NCI-H526 (cell line): ENCODE data around the gene SOX15.

Source experiments
- DNase-seq, 2 experiments: peaks; one replicate each; lab custom pipeline; 2025; lab: John Stamatoyannopoulos, UW

SOX15 gene

DNA sequence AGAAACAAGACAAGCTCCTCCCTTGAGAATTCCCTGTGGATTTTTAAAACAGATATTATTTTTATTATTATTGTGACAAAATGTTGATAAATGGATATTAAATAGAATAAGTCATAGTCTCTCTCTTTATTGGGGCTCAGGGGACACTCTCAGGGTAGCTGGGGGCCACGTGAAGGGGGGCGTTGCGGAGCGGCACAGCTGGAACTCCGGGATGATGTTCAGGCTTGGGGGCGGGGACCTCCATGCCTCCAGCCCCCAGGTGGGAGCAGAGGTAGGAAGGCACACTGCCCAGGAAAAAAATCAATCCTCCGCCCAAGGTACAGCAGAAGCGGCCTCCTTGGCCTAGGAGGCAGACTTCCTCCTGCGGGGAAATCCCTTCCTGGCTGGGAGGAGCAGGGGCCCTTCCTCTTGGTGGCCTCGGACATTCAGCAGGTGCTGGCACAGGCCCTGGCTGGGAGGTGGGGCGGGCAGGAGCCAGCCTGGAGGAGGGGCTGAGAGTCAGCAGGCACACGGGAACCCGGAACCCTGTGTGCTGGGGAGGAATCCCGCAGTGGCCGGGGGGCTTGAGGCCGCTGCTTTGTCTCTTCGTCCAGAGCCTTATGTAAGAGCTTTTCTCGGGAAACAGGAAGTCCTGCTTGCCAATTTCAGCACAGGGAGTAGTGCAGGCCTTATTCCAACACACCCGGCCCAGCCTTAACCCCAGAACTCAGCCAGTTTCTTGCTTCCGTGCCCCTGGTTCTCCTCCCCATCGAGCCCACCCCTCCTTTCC is 31.9 kb downstream of the SOX15 start:
- peak in 1 of 2 experiments; percentile 67 for DNase-seq

DNA sequence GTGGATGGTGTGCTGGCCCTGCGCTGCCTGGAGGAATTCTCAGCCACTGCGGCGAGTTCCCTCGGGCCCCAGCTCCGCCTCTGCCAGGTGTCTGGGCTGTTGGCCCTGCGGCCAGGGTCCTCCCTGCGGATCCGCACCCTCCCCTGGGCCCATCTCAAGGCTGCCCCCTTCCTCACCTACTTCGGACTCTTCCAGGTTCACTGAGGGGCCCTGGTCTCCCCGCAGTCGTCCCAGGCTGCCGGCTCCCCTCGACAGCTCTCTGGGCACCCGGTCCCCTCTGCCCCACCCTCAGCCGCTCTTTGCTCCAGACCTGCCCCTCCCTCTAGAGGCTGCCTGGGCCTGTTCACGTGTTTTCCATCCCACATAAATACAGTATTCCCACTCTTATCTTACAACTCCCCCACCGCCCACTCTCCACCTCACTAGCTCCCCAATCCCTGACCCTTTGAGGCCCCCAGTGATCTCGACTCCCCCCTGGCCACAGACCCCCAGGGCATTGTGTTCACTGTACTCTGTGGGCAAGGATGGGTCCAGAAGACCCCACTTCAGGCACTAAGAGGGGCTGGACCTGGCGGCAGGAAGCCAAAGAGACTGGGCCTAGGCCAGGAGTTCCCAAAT is 32.6 kb downstream of the SOX15 start:
- DNase-seq: no peak

DNA sequence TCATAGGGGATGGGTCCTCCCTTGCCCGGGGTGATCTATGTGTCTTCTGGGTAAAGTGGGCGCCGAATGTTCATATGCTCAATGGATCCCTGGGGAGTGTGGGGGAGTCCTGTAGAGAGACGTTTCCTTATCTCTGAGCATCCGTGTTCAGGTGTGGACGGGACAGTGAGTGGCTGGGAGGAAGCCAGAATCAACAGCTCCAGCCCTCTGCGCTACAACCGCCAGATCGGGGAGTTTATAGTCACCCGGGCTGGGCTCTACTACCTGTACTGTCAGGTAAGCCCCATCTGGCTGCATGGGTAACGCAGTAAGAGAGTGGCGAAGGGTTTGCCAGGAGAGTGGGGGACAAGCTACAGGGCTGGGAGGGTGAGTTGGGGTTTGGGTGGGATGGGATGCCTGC is 33.3 kb downstream of the SOX15 start:
- DNase-seq: no peak

DNA sequence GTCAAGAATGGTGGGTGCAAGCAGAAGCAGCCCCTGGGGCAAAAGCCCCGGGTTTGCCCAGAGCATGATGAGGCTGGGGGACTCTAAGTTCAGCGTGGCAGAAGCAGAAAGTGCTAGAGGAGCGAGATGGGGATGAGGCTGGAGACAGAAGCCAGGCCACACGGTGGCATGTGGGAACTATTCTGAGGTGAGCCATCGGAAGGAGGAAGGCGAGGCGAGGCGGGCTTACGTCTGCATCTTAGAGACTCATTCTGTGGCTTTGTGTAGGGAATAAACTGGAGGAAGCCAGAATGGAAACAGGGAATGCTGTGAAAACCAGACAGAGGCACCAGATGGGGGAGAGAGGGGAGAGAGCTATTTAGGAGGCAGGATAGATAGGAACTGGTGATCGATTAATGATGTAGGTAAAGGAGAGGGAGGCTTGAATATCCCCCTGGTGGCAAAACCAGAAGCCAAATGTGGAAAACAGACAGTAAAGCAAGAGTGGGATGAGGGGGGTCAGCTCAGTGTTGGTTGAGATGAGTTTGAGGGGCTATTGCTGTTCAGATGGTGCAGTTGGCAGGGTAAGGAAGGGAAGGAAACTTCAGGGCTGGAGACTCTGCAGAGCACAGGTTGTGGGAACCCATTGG is 34.5 kb downstream of the SOX15 start:
- DNase-seq: no peak

DNA sequence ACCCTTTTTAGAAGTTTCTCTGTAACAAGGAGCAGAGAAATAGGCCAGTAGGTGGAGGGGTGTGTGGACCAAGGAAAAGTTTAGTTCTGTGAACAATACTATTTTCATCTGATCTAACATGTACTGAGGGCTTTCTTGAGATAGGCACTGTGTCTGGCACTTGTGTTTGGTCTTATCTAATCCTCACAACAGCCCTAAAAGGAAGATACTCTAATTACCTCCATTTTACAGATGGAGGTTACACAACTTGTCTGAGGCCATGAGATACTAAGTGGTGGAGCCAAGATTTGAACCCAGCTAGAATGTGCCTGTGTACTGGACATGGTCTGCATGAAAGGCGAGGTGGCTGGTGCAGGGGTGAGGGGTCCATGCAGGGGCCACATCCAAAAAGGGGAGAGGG is 36.5 kb downstream of the SOX15 start:
- DNase-seq: no peak

DNA sequence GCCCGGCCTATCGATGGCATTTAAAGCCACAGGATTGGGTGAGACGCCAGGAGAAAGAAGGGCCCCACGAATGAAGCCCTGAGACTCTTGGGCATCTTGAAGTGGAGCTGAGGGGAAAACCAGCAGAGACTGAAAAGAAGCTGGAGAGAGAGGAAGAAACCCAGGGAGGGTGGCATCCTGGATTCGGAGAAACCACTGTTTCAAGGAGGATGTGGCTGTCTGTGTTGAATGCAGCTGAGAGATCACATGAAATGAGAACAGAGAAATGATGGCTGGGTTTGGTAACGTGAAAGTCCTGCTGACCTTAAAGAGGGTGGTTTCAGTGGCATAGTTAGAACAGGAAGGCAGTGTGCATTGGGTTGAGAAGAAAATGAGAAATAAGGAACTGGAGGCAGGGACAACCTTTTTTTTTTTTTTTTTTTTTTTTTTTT is 37.3 kb downstream of the SOX15 start:
- no peak for DNase-seq

DNA sequence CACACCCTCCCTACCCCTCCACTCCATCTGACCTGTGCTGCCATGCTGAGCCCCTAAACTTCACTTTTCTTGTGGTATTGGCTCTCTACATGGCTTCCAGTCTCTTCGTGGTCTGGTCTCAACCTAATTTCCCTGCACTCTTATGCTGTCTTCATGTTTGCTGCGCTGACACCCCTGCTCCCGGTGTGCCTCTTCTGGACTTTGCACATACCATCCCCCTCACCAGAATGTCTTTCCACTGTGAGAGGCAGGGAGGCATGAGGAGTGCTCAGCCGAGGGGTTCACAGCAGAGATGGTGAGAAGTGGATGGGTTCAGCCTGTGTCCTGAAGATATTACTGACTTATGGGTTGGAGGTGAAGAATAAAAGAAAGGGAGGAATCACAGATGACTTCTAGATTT is 38.5 kb downstream of the SOX15 start:
- no peak for DNase-seq

DNA sequence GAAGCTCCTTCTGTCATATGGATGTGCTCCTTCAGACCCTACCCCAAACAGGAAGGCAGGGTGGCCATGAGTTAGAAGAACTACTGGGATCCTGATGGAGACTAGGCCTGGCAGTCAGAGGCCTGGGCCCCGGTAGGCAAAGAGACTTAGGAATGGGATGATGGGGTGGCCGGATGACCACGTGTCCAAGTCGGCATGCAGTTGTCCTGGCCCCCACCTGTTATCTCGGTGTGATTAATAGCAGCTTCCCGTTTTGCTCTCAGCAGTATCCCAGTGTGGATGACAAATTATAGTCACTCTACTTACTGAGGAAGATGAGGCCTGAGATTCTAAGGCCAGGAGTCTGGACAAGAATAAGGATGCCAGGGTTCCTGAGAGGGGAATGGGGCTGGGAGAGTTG is 39.5 kb downstream of the SOX15 start:
- DNase-seq: no peak

DNA sequence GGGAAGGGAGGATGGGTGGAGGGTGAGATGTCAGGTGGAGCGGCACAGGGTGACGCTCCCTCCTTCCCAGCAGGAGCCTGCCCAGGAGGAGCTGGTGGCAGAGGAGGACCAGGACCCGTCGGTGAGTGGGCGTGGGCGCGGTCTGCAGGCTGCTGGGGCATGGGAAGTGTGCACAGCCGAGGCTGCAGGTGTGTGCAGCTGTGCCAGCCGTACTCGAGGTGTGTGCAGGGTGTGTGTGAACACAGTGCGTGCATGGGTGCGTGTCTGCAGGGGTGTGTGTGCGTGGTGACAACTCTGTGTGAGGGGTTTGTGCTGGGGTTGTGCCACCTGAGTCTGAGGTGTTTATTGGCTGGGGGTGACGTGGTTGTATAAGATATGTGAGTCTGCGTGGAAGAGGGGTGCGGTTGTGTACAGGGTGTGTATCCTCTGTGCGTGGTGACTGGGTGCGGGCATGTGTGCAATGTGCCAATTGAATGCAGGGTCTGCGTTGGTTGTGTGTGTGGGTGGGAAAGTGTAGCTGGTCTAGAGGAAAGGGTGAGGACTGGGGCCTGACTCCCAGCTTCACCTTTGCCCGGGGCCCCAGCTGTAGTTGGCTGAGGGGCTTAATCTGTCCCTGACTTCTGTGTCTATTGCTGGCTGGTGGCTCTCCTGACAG is 40.4 kb downstream of the SOX15 start:
- DNase-seq: peak in 1 of 2 experiments; percentile 23

DNA sequence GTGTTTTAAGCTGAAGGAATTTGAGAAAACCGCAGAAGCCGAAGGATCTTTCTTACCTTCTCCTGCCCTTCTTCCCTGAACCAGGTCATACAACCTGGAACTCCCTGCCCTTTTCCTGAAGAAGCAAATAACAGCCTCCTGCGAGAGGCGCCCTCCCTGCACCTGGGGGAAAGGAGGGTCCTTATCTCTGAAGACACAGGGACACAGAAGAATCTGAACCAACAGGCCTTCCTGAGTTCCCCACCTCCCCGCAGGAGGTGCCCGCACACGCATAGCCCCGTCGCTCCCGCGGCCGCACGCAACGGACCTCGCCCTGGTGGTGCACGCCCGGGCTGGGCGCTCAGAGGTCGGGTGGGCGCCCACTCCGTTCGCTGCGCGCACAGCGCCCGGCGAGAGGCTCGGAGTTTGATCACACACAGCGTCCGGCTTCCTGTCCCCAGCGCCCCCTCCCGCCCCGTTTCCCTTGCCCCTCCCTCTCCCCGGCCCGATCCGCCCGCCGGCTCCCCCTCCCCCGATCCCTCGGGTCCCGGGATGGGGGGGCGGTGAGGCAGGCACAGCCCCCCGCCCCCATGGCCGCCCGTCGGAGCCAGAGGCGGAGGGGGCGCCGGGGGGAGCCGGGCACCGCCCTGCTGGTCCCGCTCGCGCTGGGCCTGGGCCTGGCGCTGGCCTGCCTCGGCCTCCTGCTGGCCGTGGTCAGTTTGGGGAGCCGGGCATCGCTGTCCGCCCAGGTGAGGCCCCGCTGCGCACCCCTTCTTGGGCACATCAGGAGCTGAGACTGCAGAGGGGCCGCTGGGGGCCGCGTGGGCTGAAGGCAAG is 41.1 kb downstream of the SOX15 start, which contains the start of gene TNFSF12:
Gene TNFSF12, plus strand, starts transcription at position 474 of the 816 bp plus-strand sequence. Its CDS starts 96 bp downstream, at position 570.
- no peak for DNase-seq

DNA sequence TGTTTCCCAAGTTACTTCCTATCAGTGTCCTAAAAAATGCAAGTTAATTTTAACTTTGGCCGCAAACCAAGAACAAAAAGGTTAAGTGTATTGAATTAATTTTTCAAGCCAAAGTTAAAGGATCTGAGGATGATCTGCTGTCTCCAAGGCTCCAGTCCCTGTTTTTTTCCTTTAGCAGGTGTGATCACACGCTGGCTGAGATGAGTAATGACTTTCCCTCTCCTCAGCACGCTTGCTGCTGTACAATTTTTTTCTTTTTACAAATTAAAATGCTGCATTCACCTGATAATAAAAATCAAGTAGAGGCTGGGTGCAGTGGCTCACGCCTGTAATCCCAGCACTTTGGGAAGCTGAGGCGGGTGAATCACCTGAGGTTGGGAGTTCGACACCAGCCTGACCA is 45.0 kb downstream of the SOX15 start:
- no peak for DNase-seq

DNA sequence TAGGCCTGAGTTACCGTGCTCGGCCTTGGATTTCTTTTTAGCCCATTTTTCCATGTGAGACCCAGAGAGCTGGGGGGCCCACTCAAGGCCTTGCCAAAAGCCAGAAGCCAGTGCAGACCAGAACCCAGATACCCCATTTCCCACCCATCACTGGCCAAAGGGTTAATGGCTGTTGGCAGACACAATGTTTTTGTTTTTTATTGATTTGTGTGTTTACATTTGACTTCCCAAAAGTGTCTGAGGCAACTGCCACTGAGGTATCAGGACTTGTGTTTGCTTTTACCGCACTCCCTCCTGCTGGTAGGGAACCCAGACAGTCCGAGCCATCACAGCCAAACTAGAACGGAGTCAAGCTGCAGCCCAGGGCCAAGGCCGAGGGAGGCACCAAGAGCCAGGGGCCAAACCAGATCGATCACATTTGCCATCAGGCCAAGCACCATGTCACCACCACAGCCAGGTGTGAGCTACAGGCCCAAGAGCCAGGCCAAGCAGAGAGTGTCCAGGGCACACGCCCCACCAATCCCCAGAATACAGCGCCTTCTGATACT is 48.7 kb downstream of the SOX15 start:
- no peak for DNase-seq

DNA sequence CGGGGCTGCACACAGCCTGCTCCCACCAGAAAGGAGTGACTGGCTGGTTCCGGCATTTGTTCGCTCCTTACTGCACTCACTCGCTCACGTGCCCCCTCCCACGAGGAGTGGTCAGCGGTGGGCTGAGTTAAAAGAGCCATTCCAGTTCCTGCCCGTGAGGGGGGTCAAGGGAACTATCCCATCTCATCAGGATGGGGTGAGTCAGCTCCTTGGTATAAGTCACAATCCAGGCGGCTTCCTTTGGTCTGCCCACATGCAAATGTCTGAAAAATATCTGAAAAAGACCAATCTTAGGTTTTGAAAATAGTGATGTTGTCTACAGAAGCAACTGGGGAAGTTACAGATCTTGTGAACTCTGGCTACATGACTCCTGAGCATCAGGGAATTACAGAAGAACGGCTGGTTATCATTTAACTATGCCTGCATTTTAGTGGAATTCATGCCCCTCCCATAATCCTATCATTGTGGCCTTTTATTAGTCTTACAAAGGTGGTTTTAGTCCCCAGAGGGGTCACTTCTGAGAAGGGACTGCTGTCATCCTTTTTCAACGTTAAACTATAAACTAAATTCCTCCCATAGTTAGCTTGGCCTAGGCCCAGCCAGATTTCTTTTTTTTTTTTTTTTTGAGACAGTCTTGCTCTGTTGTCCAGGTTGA is 50.9 kb downstream of the SOX15 start:
- DNase-seq: no peak
